Keratinocyte (primary cell): ENCODE data around the gene PTGDR2.

ENCODE experiments used
- EZH2 ChIP-seq: IDR thresholded peaks from one replicate; pipeline ENCODE4 v1.6.1; 2012; ENCODE audit warnings: inconsistent platforms, mild to moderate bottlenecking, low read length, moderate library complexity
- TF ChIP-seq, protein P1 (sequence below), 3 experiments: IDR thresholded peaks in 1 of 3; conservative IDR thresholded peaks in 1 of 3; optimal IDR thresholded peaks in 1 of 3; 2 replicates in 2 of 3; 3 replicates in 1 of 3; pipeline versions ENCODE3 to v1.5.1; 2011; ENCODE audit warnings: low read length in 3 of 3, mild to moderate bottlenecking in 3 of 3, moderate library complexity in 2 of 3, control low read depth in 1 of 3, inconsistent platforms in 1 of 3; ENCODE audit not compliant: insufficient read depth in 2 of 3; ENCODE audit errors: extremely low read depth in 1 of 3

DNA sequence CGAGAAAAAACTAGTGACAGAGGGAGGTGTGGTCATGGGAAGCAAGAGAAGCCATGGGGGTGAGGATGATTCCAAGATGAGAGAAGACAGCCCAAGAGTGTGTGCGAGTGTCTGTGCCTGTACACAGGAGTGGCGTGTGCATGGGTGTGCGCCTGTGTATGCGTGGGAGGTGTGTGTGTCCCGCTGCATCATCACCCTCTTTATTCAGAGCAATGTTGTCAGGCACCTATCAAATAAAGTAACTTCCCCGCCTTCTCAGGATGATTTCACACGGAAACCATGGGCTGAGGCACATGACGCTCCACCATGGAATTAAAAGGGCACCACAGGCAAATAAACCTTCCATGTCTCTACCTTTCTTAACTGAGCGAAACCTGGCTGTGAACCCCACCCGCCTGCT lies 46.1 kb downstream of the PTGDR2 start:
- TF ChIP-seq, protein P1, sequence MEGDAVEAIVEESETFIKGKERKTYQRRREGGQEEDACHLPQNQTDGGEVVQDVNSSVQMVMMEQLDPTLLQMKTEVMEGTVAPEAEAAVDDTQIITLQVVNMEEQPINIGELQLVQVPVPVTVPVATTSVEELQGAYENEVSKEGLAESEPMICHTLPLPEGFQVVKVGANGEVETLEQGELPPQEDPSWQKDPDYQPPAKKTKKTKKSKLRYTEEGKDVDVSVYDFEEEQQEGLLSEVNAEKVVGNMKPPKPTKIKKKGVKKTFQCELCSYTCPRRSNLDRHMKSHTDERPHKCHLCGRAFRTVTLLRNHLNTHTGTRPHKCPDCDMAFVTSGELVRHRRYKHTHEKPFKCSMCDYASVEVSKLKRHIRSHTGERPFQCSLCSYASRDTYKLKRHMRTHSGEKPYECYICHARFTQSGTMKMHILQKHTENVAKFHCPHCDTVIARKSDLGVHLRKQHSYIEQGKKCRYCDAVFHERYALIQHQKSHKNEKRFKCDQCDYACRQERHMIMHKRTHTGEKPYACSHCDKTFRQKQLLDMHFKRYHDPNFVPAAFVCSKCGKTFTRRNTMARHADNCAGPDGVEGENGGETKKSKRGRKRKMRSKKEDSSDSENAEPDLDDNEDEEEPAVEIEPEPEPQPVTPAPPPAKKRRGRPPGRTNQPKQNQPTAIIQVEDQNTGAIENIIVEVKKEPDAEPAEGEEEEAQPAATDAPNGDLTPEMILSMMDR (optimal IDR thresholded peaks at IDR 0.05 in 1 of 3, IDR thresholded peaks at IDR 0.05 in 1 of 3, conservative IDR thresholded peaks at IDR 0.05 in 1 of 3; ENCODE audit: extremely low read depth in 1 of 3, insufficient read depth in 2 of 3, low read length in 3 of 3), result no peak
- TF ChIP-seq EZH2, result no peak
